A204.1 (cell line): ENCODE data around the gene TXK.

Source experiments
- FAIRE-seq: peaks from 2 replicates; lab custom pipeline; 2012; peaks lifted over from hg19 to GRCh38; lab: Jason Lieb, UNC

Gene TXK

DNA sequence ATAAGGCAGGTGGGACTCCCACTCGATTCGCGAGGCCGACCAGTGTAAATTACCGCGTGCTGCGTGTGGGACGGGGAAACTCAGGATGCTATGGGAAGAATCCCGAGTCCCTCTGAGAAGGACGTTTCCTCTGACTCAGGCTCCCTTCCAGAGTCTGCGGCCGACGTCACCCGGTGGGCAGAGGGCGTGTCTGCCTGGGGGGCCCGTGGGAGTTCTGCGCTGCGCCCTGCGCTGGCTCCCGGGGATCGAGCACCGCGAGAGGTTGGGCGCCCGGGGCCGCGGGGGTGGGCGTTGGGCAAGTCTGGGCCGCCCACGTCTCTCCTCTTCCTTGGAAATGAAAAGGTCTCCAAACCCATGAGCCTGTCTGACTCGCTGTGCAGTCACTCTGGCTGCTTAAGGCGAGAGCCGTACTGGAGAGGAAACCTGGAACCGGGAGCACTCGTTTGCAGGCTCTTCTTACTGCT lies 116.9 kb downstream of the TXK start:
- no peak for FAIRE-seq
